OCI-LY7 (cell line): Measurements from ENCODE around the gene FIG4. TPM values are rescaled to one million over a fixed set of nuclear protein-coding genes. Genes with fewer than 3 reads are reported as not detected.
"Not testable (repeated sequence)": the region's sequence is repeated elsewhere in the genome, so short reads cannot be mapped to it uniquely, and the experiment has no call there.

ENCODE experiments used
- BruUV-seq: library from RNA; stranded (reverse); fragments of 400-500 nt; replicated peaks from 2 replicates; lab custom pipeline; 2021; lab: Mats Ljungman, UMichigan
- CTCF ChIA-PET: fragments of 300-600 bp; sonication (Branson Sonifier 250); formaldehyde crosslinking; loops from one replicate; lab custom pipeline; 2022; ENCODE audit warnings: antibody characterized with exemption; ENCODE audit not compliant: unreplicated experiment; lab: Charles Lee
- POLR2A ChIA-PET: fragments of 300-600 bp; sonication (Branson Sonifier 250); formaldehyde crosslinking; loops from one replicate; lab custom pipeline; 2022; ENCODE audit warnings: antibody characterized with exemption; lab: Charles Lee
- DNase-seq: peaks from one replicate; pipeline ENCODE4 v3.0.0-alpha.2; 2015; ENCODE audit warnings: low spot score
- H2AFZ ChIP-seq: fragments of 200-600 bp; sonication (generic), shearing (Covaris generic); 2 replicates; pipeline ENCODE4 v1.6.1; 2014; ENCODE audit warnings: mild to moderate bottlenecking, antibody characterized with exemption, low read length, moderate library complexity
- H3K27ac ChIP-seq: fragments of 200-600 bp; sonication (generic); 2 replicates; pipeline ENCODE4 v1.5.1; 2014; ENCODE audit warnings: mixed run types, low read depth, mild to moderate bottlenecking, moderate library complexity, low read length, inconsistent platforms; ENCODE audit not compliant: poor library complexity, severe bottlenecking
- H3K36me3 ChIP-seq: fragments of 200-600 bp; sonication (generic); 2 replicates; pipeline ENCODE4 v1.6.1; 2014; ENCODE audit warnings: mild to moderate bottlenecking, antibody characterized with exemption, low read length, moderate library complexity, mixed read lengths; ENCODE audit not compliant: insufficient read depth
- H3K4me1 ChIP-seq: fragments of 200-600 bp; sonication (generic); 2 replicates; pipeline ENCODE4 v1.5.1; 2014; ENCODE audit warnings: mild to moderate bottlenecking, low read length; ENCODE audit not compliant: insufficient read depth, poor library complexity, severe bottlenecking
- H3K4me2 ChIP-seq: fragments of 200-600 bp; sonication (generic); 2 replicates; pipeline ENCODE4 v1.6.1; 2014; ENCODE audit warnings: mild to moderate bottlenecking, low read length
- H3K4me3 ChIP-seq: fragments of 200-600 bp; sonication (generic); 2 replicates; pipeline ENCODE4 v1.5.1; 2014; ENCODE audit warnings: mild to moderate bottlenecking, low read depth, low read length; ENCODE audit not compliant: poor library complexity, severe bottlenecking
- H3K79me2 ChIP-seq: fragments of 200-600 bp; sonication (generic); 2 replicates; pipeline ENCODE4 v1.6.1; 2016; ENCODE audit warnings: low read depth, mild to moderate bottlenecking, low read length, moderate library complexity, mixed read lengths; ENCODE audit not compliant: insufficient read depth
- H3K9me2 ChIP-seq: fragments of 200-600 bp; sonication (generic); 2 replicates; pipeline ENCODE4 v1.6.1; 2016; ENCODE audit warnings: mild to moderate bottlenecking, low read length, mixed read lengths; ENCODE audit not compliant: insufficient read depth
- H3K9me3 ChIP-seq: fragments of 200-600 bp; sonication (generic); 2 replicates; pipeline ENCODE4 v1.6.1; 2014; ENCODE audit warnings: mild to moderate bottlenecking, mixed run types, low read length, mixed read lengths
- H4K20me1 ChIP-seq: fragments of 200-600 bp; sonication (generic); 2 replicates; pipeline ENCODE4 v1.6.1; 2014; ENCODE audit warnings: mild to moderate bottlenecking, antibody characterized with exemption, low read length, moderate library complexity, mixed read lengths; ENCODE audit not compliant: insufficient read depth
- EZH2phosphoT487 ChIP-seq: fragments of 200-600 bp; sonication (generic); IDR thresholded peaks from 2 replicates; pipeline ENCODE4 v1.6.1; 2018; ENCODE audit warnings: low read depth, borderline replicate concordance, mild to moderate bottlenecking, mixed run types, antibody characterized with exemption, low read length, moderate library complexity, mixed read lengths
- intact Hi-C: fragments of 100-400 bp; cut with micrococcal nuclease; formaldehyde crosslinking; loops from one replicate; pipeline ENCODE4 v1.10.0; 2022; ENCODE audit not compliant: unreplicated experiment
- total RNA-seq, 2 experiments: library from RNA; depleted of rRNA in 1 of 2; stranded (reverse); fragments of >200 nt in 1 of 2; shearing (Covaris generic) in 1 of 2; gene quantifications; 2 replicates each; pipeline ENCODE4 v1.2.3, GENCODE V29; 2014 to 2022
- TF ChIP-seq, protein P1 (sequence below): fragments of 200-600 bp; sonication (generic); conservative IDR thresholded peaks from 2 replicates; pipeline ENCODE4 v1.5.1; 2014; ENCODE audit warnings: mild to moderate bottlenecking, antibody characterized with exemption, low read length, moderate library complexity, mixed read lengths

Gene FIG4
- total RNA-seq, 2 experiments from 2014 or later, result 13.3 to 22.9 TPM

GRCh38 chr6:109826551-109826950 lies 135.5 kb downstream of the FIG4 start:
- Histone ChIP-seq H4K20me1 (no peaks in the 10 kb centered on the region), H3K4me2 (no peak overlapping the region), H3K36me3 (peaks cover 3% of the 10 kb centered on the region; the same call in 1 of the 2 replicates), H3K4me1 (peaks cover 3% of the 10 kb centered on the region), H3K79me2 (no peaks in the 10 kb centered on the region), H3K27ac (no peak overlapping the region), H2AFZ (no peak overlapping the region), H3K4me3 (no peak overlapping the region), H3K9me2 (no peaks in the 10 kb centered on the region), H3K9me3 (no peaks in the 10 kb centered on the region)
- DNase-seq, result no peak
- POLR2A ChIA-PET, result no interaction called here
- BruUV-seq, result no TSS peak
- intact Hi-C loops, result no loop called here
- CTCF ChIA-PET, result no interaction called here
- no peak for TF ChIP-seq EZH2phosphoT487
- TF ChIP-seq, protein P1, sequence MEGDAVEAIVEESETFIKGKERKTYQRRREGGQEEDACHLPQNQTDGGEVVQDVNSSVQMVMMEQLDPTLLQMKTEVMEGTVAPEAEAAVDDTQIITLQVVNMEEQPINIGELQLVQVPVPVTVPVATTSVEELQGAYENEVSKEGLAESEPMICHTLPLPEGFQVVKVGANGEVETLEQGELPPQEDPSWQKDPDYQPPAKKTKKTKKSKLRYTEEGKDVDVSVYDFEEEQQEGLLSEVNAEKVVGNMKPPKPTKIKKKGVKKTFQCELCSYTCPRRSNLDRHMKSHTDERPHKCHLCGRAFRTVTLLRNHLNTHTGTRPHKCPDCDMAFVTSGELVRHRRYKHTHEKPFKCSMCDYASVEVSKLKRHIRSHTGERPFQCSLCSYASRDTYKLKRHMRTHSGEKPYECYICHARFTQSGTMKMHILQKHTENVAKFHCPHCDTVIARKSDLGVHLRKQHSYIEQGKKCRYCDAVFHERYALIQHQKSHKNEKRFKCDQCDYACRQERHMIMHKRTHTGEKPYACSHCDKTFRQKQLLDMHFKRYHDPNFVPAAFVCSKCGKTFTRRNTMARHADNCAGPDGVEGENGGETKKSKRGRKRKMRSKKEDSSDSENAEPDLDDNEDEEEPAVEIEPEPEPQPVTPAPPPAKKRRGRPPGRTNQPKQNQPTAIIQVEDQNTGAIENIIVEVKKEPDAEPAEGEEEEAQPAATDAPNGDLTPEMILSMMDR, result no peak

- H2AFZ ChIP-seq, H3K4me1 ChIP-seq, intact Hi-C loops, POLR2A ChIA-PET, H3K9me3 ChIP-seq, H3K4me2 ChIP-seq, H3K9me2 ChIP-seq, H3K79me2 ChIP-seq, DNase-seq, H3K36me3 ChIP-seq, H4K20me1 ChIP-seq, H3K27ac ChIP-seq, H3K4me3 ChIP-seq, BruUV-seq, CTCF ChIA-PET: not testable (repeated sequence)
Measured at GRCh38 chr6:109831352-109831751, 140.3 kb downstream of the FIG4 start.

DNA sequence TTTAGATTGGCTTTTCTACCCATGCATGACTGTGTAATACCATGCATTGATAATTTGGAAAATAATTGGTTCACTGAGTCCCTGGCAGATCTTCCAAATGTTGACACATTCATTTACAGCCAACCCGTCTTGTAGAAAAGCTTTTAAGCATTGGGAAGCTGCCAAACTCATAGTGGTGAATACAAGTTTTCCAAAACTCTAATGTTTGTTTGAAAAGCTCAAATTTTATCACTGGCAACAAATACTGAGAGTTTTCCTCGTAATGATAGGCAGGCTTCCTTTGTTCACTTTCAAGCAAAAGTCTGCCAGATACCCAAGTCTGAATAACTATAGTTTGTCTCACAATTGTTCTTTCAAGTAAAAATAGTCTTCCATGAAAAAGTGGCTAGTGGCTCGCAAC lies 143.0 kb downstream of the FIG4 start:
- no TSS peak for BruUV-seq
- Histone ChIP-seq H3K9me3 (no peaks in the 10 kb centered on the region), H3K27ac (no peak overlapping the region), H3K4me3 (no peak overlapping the region), H3K36me3 (no peaks in the 10 kb centered on the region), H3K9me2 (no peaks in the 10 kb centered on the region), H3K79me2 (no peaks in the 10 kb centered on the region), H4K20me1 (no peaks in the 10 kb centered on the region), H2AFZ (no peak overlapping the region), H3K4me2 (no peak overlapping the region), H3K4me1 (no peaks in the 10 kb centered on the region)
- intact Hi-C loops, result no loop called here
- CTCF ChIA-PET, result no interaction called here
- POLR2A ChIA-PET, result no interaction called here
- DNase-seq, result no peak
- no peak for TF ChIP-seq EZH2phosphoT487
- TF ChIP-seq, protein P1, result no peak
